Ishikawa (cell line): ENCODE data around the gene TANC1.

Source experiments
- EGR1 ChIP-seq: IDR thresholded peaks from 2 replicates; pipeline ENCODE4 v1.6.1; 2012
- EP300 ChIP-seq: IDR thresholded peaks from 2 replicates; pipeline ENCODE4 v1.6.1; 2012; ENCODE audit warnings: borderline replicate concordance
- FOXM1 ChIP-seq: IDR thresholded peaks from 2 replicates; pipeline ENCODE4 v1.6.1; 2012; ENCODE audit warnings: low read depth, borderline replicate concordance
- MAX ChIP-seq: IDR thresholded peaks from 2 replicates; pipeline ENCODE4 v1.6.1; 2012
- NFIC ChIP-seq: IDR thresholded peaks from 2 replicates; pipeline ENCODE4 v1.6.1; 2012
- RAD21 ChIP-seq: IDR thresholded peaks from 2 replicates; pipeline ENCODE4 v1.6.1; 2012; ENCODE audit warnings: low read depth
- REST ChIP-seq: IDR thresholded peaks from 2 replicates; pipeline ENCODE4 v1.6.1; 2012; ENCODE audit warnings: low read depth, mild to moderate bottlenecking
- TAF1 ChIP-seq: IDR thresholded peaks from 2 replicates; pipeline ENCODE4 v1.6.1; 2012; ENCODE audit warnings: low read depth, mild to moderate bottlenecking
- TEAD4 ChIP-seq: IDR thresholded peaks from 2 replicates; pipeline ENCODE4 v1.6.1; 2012
- USF1 ChIP-seq: IDR thresholded peaks from 2 replicates; pipeline ENCODE4 v1.6.1; 2012

- TF ChIP-seq TAF1 (no peak), MAX (no peak), EGR1 (no peak), EP300 (no peak), RAD21 (no peak), FOXM1 (no peak), USF1 (no peak), TEAD4 (no peak), REST (no peak), NFIC (no peak)
Measured at GRCh38 chr2:158994920-158995676, 26.7 kb downstream of the TANC1 start.
